H1 (cell line): ENCODE results near the gene SGSH. TPM values are rescaled to one million over a fixed set of nuclear protein-coding genes. Genes with fewer than 3 reads are reported as not detected.

Source experiments
- RBBP5 ChIP-seq: IDR thresholded peaks from 2 replicates; pipeline ENCODE4 v1.7.1; 2012; ENCODE audit warnings: low read depth, mild to moderate bottlenecking, inconsistent platforms, low read length, moderate library complexity, borderline replicate concordance
- YY1 ChIP-seq: IDR thresholded peaks from 2 replicates; pipeline ENCODE4 v1.6.1; 2011; ENCODE audit warnings: low read depth, mild to moderate bottlenecking, low read length
- polyA plus RNA-seq, 7 experiments: library from polyadenylated mRNA; depleted of rRNA in 3 of 7; stranded (reverse) in 5 of 7; unstranded in 2 of 7; fragments of >200 nt in 5 of 7; fragments of 200-250 nt in 2 of 7; gene quantifications; 1 replicate in 5 of 7; 2 replicates in 1 of 7; 4 replicates in 1 of 7; pipeline versions ENCODE4 v1.2.1 to v1.2.3, GENCODE V29; 2011 to 2013; ENCODE audit warnings: missing spikeins in 2 of 7, mixed read lengths in 2 of 7
- total RNA-seq: library from RNA; stranded (reverse); fragmentation: NEBNext Ultra II Directional; extraction: Animal tissue kit (Norgen Biotek cat#: 25700); gene quantifications from 2 replicates; pipeline ENCODE4 v1.2.1, GENCODE V29; 2021

SGSH gene
- total and polyA plus RNA-seq, 2 of the 8 experiments (the other 6 are each of a cell fraction or from before 2014, with no cell fraction given): 18.0 to 19.6 TPM

- TF ChIP-seq YY1 (no peak), RBBP5 (no peak)
These were observed 23.6 kb upstream of the SGSH start (continued) for GRCh38 chr17:80243526-80244433.
